ENCODE results near the gene NUDT14. TPM values are rescaled to one million over a fixed set of nuclear protein-coding genes. Genes with fewer than 3 reads are reported as not detected.

Gene NUDT14
- total RNA-seq, 1 experiment from 2014 or later, result 26.1 TPM

DNA sequence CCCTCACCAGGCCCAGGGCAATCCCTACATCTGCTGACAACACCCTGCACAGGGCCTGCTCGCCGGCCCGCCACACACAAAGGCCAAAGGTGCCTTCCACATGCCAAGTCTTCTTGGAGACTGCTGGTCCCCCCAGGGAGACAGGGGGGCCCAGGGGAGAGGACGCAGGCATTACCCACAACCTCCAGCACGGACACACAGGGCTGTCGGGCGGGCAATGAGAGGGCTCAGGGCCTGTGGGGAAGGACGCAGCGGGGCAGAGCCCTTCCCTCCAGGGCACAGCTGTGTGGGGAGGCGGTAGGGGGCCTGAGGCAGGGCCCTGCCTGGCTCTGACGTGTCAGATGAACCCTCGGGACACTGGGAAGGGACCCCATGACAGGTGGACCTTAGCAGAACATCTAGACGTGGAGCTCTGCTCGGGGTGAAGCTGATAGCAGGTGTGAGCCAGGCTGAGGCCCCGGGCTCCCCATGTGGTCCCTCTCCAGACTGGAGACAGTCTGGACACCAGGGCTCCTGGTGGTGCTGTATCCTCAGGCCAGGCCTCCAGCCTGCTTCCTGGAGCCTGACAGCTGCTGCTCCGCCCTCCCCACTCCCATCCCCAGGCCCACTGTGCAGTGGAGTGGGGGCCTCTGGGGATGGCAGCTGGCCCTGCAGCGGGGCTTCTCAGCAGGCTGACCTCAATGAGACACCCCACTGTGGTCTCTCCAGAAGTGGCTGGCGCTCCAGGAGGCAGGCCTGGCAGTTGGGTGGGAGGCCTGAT is 31.6 kb upstream of the NUDT14 start:
- BruUV-seq (replicated peaks), result no TSS peak
- CTCF ChIA-PET, result interaction anchor here (0.6 to 1.5 kb wide), 2 partner anchors 10 to 29 kb away, joined by 4 to 6 read pairs; no protein-coding TSS in a partner anchor
- POLR2A ChIA-PET, result no interaction called here
- peaks cover 30% of the 10 kb centered on the region for H3K36me3 Mint-ChIP-seq (ENCODE audit: insufficient read depth, unreplicated experiment)
- no peak overlapping the region for H3K4me3 Mint-ChIP-seq (ENCODE audit: unreplicated experiment)
- no peaks in the 10 kb centered on the region for H3K4me1 Mint-ChIP-seq (ENCODE audit: insufficient read depth, unreplicated experiment)
- no peaks in the 10 kb centered on the region for H3K27me3 Mint-ChIP-seq (ENCODE audit: insufficient read depth, unreplicated experiment)
- intact Hi-C loops (cut with micrococcal nuclease), result no loop called here
- H3K27ac Mint-ChIP-seq (ENCODE audit: low read depth, unreplicated experiment), result no peak overlapping the region
- TF ChIP-seq, protein P1, sequence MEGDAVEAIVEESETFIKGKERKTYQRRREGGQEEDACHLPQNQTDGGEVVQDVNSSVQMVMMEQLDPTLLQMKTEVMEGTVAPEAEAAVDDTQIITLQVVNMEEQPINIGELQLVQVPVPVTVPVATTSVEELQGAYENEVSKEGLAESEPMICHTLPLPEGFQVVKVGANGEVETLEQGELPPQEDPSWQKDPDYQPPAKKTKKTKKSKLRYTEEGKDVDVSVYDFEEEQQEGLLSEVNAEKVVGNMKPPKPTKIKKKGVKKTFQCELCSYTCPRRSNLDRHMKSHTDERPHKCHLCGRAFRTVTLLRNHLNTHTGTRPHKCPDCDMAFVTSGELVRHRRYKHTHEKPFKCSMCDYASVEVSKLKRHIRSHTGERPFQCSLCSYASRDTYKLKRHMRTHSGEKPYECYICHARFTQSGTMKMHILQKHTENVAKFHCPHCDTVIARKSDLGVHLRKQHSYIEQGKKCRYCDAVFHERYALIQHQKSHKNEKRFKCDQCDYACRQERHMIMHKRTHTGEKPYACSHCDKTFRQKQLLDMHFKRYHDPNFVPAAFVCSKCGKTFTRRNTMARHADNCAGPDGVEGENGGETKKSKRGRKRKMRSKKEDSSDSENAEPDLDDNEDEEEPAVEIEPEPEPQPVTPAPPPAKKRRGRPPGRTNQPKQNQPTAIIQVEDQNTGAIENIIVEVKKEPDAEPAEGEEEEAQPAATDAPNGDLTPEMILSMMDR (IDR thresholded peaks at IDR 0.05; ENCODE audit: unreplicated experiment), result no peak
- no peak for DNase-seq (ENCODE audit: unreplicated experiment)
- H3K9me3 Mint-ChIP-seq (ENCODE audit: unreplicated experiment), result no peaks in the 10 kb centered on the region

DNA sequence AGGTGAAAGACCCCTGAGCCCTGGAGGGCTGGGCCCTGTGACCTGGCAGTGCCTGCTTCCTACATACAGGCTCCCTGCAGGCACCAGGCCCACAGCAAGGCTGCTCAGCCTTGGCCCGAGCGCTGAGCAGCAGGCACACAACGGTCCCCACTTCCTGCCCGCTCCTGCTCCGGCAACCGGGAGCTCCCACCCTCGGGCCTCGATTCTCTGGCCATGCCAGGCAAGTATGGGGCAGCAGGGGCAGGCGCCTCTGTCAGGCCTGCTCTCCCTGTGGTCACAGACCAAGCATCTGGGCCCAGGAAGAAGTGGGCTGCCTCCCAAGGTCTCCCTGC is 30.6 kb upstream of the NUDT14 start:
- no peaks in the 10 kb centered on the region for H3K9me3 Mint-ChIP-seq (ENCODE audit: unreplicated experiment)
- CTCF ChIA-PET, result interaction anchor here (1.5 kb wide), 1 partner anchor 9 kb away, joined by 6 read pairs; no protein-coding TSS in a partner anchor

DNA sequence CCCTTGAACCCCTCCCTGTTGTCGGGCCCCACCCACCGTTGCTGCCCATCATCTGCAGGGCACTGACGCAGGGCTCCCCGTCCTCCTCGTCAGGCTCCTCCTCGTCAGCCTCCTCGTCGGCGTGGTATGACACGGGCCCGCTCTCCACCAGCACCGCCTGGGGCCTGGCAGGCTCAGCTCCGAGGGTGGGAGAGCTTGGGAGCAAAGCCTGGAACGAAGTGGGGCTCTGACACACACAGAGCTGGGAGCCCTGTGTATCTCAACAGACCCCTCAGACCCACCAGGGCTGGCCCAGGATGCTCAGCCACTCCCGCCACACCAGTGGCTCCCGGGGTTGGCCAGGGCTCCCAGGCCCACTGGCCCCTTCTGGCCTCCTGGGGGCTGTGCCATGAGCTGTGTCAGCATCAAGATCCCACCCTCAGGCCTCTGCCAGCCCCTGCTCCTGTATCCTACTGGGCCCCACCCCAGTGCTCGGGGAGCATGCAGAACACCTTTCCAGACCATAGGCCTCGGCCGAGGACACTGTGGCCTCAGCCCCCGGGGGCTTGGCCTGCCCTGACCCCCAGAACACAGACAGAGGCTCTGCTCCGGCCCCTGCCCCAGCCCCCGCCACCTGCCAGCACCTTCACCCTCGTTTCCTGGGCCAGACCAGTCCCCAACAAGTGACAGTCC is 30.1 kb upstream of the NUDT14 start:
- intact Hi-C loops (cut with micrococcal nuclease), result no loop called here
- TF ChIP-seq, protein P1 (IDR thresholded peaks at IDR 0.05; ENCODE audit: unreplicated experiment), result no peak
- no peak overlapping the region for H3K4me3 Mint-ChIP-seq (ENCODE audit: unreplicated experiment)
- H3K27ac Mint-ChIP-seq (ENCODE audit: low read depth, unreplicated experiment), result no peak overlapping the region
- no peaks in the 10 kb centered on the region for H3K4me1 Mint-ChIP-seq (ENCODE audit: insufficient read depth, unreplicated experiment)
- BruUV-seq (replicated peaks), result no TSS peak
- no peaks in the 10 kb centered on the region for H3K9me3 Mint-ChIP-seq (ENCODE audit: unreplicated experiment)
- no peaks in the 10 kb centered on the region for H3K27me3 Mint-ChIP-seq (ENCODE audit: insufficient read depth, unreplicated experiment)
- peaks cover 18% of the 10 kb centered on the region for H3K36me3 Mint-ChIP-seq (ENCODE audit: insufficient read depth, unreplicated experiment)
- ChIA-PET CTCF (no interaction called here), POLR2A (no interaction called here)
- DNase-seq (ENCODE audit: unreplicated experiment), result no peak

More for the DNA sequence above, 30.6 kb upstream of the NUDT14 start:
- Mint-ChIP-seq H3K27ac (ENCODE audit: low read depth, unreplicated experiment) (no peak overlapping the region), H3K4me3 (ENCODE audit: unreplicated experiment) (no peak overlapping the region), H3K4me1 (ENCODE audit: insufficient read depth, unreplicated experiment) (no peaks in the 10 kb centered on the region), H3K36me3 (ENCODE audit: insufficient read depth, unreplicated experiment) (peaks cover 20% of the 10 kb centered on the region), H3K27me3 (ENCODE audit: insufficient read depth, unreplicated experiment) (no peaks in the 10 kb centered on the region)
- DNase-seq (ENCODE audit: unreplicated experiment), result no peak
- TF ChIP-seq, protein P1 (IDR thresholded peaks at IDR 0.05; ENCODE audit: unreplicated experiment), result no peak
- no TSS peak for BruUV-seq (replicated peaks)
- POLR2A ChIA-PET, result no interaction called here
- intact Hi-C loops (cut with micrococcal nuclease), result no loop called here

DNA sequence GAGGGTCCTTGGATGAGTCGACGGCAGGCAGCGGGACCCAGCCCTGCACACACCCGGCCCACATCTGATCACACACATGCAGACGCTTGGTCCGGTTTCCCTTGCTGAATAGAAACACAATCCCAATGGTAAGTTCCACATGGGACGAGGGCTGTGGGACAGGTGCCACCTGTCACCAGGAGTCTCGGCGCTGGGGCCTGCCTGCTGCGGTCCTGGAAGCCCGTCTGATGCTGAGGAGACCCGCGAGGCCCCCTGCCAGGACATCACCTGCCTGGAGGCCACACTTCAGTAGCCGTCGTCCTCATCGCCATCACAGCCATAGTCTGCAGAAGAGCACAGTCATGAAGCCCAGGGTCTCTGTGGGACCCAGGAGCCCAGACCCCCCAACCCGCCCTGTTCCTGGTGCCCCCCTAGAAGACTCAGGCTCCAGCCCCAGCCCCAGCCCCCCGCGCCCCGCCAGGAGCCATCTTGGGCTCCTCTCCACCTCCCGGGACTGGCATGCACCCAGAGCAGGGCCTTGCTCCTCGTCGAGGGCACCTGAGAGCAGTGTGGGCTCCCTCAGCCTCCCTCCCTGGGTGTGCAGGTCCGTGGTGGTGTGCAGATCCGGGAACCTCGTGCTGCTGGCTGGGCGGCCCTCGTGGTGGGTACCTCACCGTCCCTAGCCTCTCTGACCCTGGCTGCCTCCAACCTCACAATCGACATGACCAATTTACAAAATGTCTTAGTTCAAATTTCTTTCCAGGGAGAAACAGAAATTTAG is 29.3 kb upstream of the NUDT14 start:
- BruUV-seq (replicated peaks), result no TSS peak
- Mint-ChIP-seq H3K9me3 (ENCODE audit: unreplicated experiment) (no peaks in the 10 kb centered on the region), H3K27ac (ENCODE audit: low read depth, unreplicated experiment) (no peak overlapping the region), H3K4me1 (ENCODE audit: insufficient read depth, unreplicated experiment) (no peaks in the 10 kb centered on the region), H3K4me3 (ENCODE audit: unreplicated experiment) (no peak overlapping the region), H3K36me3 (ENCODE audit: insufficient read depth, unreplicated experiment) (peaks cover 11% of the 10 kb centered on the region), H3K27me3 (ENCODE audit: insufficient read depth, unreplicated experiment) (no peaks in the 10 kb centered on the region)
- ChIA-PET CTCF (no interaction called here), POLR2A (no interaction called here)
- intact Hi-C loops (cut with micrococcal nuclease), result no loop called here
- no peak for DNase-seq (ENCODE audit: unreplicated experiment)
- TF ChIP-seq, protein P1 (IDR thresholded peaks at IDR 0.05; ENCODE audit: unreplicated experiment), result no peak
